ENCODE results near the gene BNIP5. TPM values are rescaled to one million over a fixed set of nuclear protein-coding genes. Genes with fewer than 3 reads are reported as not detected.
A peak's percentile ranks its signal among the peaks of the same experiment; 100 is the strongest.

Gene BNIP5
- total and polyA plus RNA-seq, 2 of the 13 experiments (the other 11 are each of a cell fraction or from before 2014, with no cell fraction given) = not detected

- no peak for TF ChIP-seq NFYB (CRISPR knock-in tag; IDR thresholded peaks at IDR 0.05)
- TF ChIP-seq ZNF670 (CRISPR knock-in tag; IDR thresholded peaks at IDR 0.05; ENCODE audit: borderline replicate concordance) = no peak
- no peak for TF ChIP-seq KMT2A (CRISPR knock-in tag; IDR thresholded peaks at IDR 0.05)
- no peak for TF ChIP-seq ZNF432 (CRISPR knock-in tag; IDR thresholded peaks at IDR 0.05; ENCODE audit: borderline replicate concordance)
- TF ChIP-seq ZNF644 (CRISPR knock-in tag; IDR thresholded peaks at IDR 0.05; ENCODE audit: low read depth) = no peak
- TF ChIP-seq ZNF563 (CRISPR knock-in tag; IDR thresholded peaks at IDR 0.05) = no peak
- no peak for TF ChIP-seq PAWR (CRISPR knock-in tag; IDR thresholded peaks at IDR 0.05; ENCODE audit: borderline replicate concordance)
Measured at GRCh38 chr6:36322591-36322990, 14.1 kb downstream of the BNIP5 start (continued).

- 3% methylated on average over 11 of the region's 11 CpGs for WGBS (ENCODE audit: low lambda C conversion rate)
- FAIRE-seq (peak; percentile 49), ATAC-seq (peak; percentile 87), DNase-seq (ENCODE audit: low spot score) (peak; percentile 76)
- peak overlapping the region; percentile 26; the same call in 1 of the 2 replicates for H3K4me2 ChIP-seq (ENCODE audit: low read depth, low read length)
- no peak overlapping the region for H2AFZ ChIP-seq (ENCODE audit: low read length)
- ChIA-PET CTCF (ENCODE audit: low intra/inter-chr PET ratio, low total read pairs) (no interaction called here), POLR2A (interaction anchor here (1.2 kb wide), 1 partner anchor 14 kb away, joined by 4 read pairs; no protein-coding TSS in a partner anchor)
- H3K9ac ChIP-seq (ENCODE audit: insufficient read depth, low read depth, low read length) = no peak overlapping the region
- in situ Hi-C loops (cut with HindIII; ENCODE audit: extremely low pct_ligation_motif_present, low pct_unique_long_range_greater_than_20kb) (no loop called here), intact Hi-C loops (cut with micrococcal nuclease; ENCODE audit: unreplicated experiment) (no loop called here)
- no peak overlapping the region for H3K4me3 ChIP-seq (replicated peaks in 1 of 3; ENCODE audit: insufficient read depth in 1 of 3, low read depth in 2 of 3, low read length in 3 of 3)
- H3K9me3 ChIP-seq (ENCODE audit: low read length) = no peaks in the 10 kb centered on the region
- no peaks in the 10 kb centered on the region for H3K36me3 ChIP-seq (replicated peaks in 1 of 2; ENCODE audit: control insufficient read depth in 1 of 2, insufficient read depth in 2 of 2, low read length in 2 of 2)
- no TSS peak for BruUV-seq (replicated peaks)
- peaks cover 3% of the 10 kb centered on the region in 2 experiments; a peak in 4 of 5 replicates for H3K27me3 ChIP-seq (ENCODE audit: control insufficient read depth in 1 of 2, insufficient read depth in 2 of 2, low read length in 2 of 2)
- H3K79me2 ChIP-seq (ENCODE audit: insufficient read depth, low read length) = no peaks in the 10 kb centered on the region
- H3K27ac ChIP-seq (ENCODE audit: extremely low read length, insufficient read depth, low read length) = no peak overlapping the region
- peaks cover 19% of the 10 kb centered on the region for H3K4me1 ChIP-seq (ENCODE audit: insufficient read depth, low read length)
- H4K20me1 ChIP-seq (ENCODE audit: insufficient read depth, low read length) = no peaks in the 10 kb centered on the region
- TF ChIP-seq, protein P1, sequence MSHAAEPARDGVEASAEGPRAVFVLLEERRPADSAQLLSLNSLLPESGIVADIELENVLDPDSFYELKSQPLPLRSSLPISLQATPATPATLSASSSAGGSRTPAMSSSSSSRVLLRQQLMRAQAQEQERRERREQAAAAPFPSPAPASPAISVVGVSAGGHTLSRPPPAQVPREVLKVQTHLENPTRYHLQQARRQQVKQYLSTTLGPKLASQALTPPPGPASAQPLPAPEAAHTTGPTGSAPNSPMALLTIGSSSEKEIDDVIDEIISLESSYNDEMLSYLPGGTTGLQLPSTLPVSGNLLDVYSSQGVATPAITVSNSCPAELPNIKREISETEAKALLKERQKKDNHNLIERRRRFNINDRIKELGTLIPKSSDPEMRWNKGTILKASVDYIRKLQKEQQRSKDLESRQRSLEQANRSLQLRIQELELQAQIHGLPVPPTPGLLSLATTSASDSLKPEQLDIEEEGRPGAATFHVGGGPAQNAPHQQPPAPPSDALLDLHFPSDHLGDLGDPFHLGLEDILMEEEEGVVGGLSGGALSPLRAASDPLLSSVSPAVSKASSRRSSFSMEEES (CRISPR knock-in tag; IDR thresholded peaks at IDR 0.05) = 0 out of 2 replicates have a peak, but pooled peaks have one; percentile 47
- peak; percentile 70 for TF ChIP-seq FOXA3 (CRISPR knock-in tag; IDR thresholded peaks at IDR 0.05)
- TF ChIP-seq XRCC5 (optimal IDR thresholded peaks at IDR 0.05; ENCODE audit: low read length) = no peak
- TF ChIP-seq STAG1 (CRISPR knock-in tag; IDR thresholded peaks at IDR 0.05) = peak; percentile 34
- peak; percentile 76 for TF ChIP-seq RARA (CRISPR knock-in tag; IDR thresholded peaks at IDR 0.05)
- TF ChIP-seq ZNF563 (CRISPR knock-in tag; IDR thresholded peaks at IDR 0.05) = no peak
- TF ChIP-seq, protein P2, sequence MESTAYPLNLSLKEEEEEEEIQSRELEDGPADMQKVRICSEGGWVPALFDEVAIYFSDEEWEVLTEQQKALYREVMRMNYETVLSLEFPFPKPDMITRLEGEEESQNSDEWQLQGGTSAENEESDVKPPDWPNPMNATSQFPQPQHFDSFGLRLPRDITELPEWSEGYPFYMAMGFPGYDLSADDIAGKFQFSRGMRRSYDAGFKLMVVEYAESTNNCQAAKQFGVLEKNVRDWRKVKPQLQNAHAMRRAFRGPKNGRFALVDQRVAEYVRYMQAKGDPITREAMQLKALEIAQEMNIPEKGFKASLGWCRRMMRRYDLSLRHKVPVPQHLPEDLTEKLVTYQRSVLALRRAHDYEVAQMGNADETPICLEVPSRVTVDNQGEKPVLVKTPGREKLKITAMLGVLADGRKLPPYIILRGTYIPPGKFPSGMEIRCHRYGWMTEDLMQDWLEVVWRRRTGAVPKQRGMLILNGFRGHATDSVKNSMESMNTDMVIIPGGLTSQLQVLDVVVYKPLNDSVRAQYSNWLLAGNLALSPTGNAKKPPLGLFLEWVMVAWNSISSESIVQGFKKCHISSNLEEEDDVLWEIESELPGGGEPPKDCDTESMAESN (CRISPR knock-in tag; conservative IDR thresholded peaks at IDR 0.05) = no peak
- TF ChIP-seq, protein P3, sequence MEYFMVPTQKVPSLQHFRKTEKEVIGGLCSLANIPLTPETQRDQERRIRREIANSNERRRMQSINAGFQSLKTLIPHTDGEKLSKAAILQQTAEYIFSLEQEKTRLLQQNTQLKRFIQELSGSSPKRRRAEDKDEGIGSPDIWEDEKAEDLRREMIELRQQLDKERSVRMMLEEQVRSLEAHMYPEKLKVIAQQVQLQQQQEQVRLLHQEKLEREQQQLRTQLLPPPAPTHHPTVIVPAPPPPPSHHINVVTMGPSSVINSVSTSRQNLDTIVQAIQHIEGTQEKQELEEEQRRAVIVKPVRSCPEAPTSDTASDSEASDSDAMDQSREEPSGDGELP (IDR thresholded peaks at IDR 0.05; ENCODE audit: borderline replicate concordance, low read depth) = peak; percentile 41; the same call in 1 of the 2 replicates
- TF ChIP-seq ZNF460 (CRISPR knock-in tag; IDR thresholded peaks at IDR 0.05; ENCODE audit: borderline replicate concordance) = no peak
- TF ChIP-seq, protein P4, sequence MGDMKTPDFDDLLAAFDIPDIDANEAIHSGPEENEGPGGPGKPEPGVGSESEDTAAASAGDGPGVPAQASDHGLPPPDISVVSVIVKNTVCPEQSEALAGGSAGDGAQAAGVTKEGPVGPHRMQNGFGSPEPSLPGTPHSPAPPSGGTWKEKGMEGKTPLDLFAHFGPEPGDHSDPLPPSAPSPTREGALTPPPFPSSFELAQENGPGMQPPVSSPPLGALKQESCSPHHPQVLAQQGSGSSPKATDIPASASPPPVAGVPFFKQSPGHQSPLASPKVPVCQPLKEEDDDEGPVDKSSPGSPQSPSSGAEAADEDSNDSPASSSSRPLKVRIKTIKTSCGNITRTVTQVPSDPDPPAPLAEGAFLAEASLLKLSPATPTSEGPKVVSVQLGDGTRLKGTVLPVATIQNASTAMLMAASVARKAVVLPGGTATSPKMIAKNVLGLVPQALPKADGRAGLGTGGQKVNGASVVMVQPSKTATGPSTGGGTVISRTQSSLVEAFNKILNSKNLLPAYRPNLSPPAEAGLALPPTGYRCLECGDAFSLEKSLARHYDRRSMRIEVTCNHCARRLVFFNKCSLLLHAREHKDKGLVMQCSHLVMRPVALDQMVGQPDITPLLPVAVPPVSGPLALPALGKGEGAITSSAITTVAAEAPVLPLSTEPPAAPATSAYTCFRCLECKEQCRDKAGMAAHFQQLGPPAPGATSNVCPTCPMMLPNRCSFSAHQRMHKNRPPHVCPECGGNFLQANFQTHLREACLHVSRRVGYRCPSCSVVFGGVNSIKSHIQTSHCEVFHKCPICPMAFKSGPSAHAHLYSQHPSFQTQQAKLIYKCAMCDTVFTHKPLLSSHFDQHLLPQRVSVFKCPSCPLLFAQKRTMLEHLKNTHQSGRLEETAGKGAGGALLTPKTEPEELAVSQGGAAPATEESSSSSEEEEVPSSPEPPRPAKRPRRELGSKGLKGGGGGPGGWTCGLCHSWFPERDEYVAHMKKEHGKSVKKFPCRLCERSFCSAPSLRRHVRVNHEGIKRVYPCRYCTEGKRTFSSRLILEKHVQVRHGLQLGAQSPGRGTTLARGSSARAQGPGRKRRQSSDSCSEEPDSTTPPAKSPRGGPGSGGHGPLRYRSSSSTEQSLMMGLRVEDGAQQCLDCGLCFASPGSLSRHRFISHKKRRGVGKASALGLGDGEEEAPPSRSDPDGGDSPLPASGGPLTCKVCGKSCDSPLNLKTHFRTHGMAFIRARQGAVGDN (CRISPR knock-in tag; IDR thresholded peaks at IDR 0.05) = peak; percentile 28
Measured at GRCh38 chr6:36320475-36320874, 16.2 kb downstream of the BNIP5 start.

Data from HepG2 (cell line).